HL-60 (cell line): Measurements from ENCODE around the gene KIFC3.

ENCODE experiments used
- CTCF ChIP-seq: IDR thresholded peaks from one replicate; pipeline ENCODE4 v1.5.1; 2011; ENCODE audit warnings: low read length, control low read depth, inconsistent platforms; ENCODE audit not compliant: insufficient read depth
- REST ChIP-seq: IDR thresholded peaks from 2 replicates; pipeline ENCODE4 v1.6.1; 2012; ENCODE audit warnings: low read depth; ENCODE audit not compliant: insufficient replicate concordance

GRCh38 chr16:57785924-57786323 lies 16.4 kb downstream of the KIFC3 start:
- TF ChIP-seq REST = no peak
- no peak for TF ChIP-seq CTCF
